Keratinocyte (primary cell): ENCODE measurements around the gene CCDC127.
"Not testable (repeated sequence)": the region's sequence is repeated elsewhere in the genome, so short reads cannot be mapped to it uniquely, and the experiment has no call there.

ENCODE experiments used
- EZH2 ChIP-seq: IDR thresholded peaks from one replicate; pipeline ENCODE4 v1.6.1; 2012; ENCODE audit warnings: inconsistent platforms, mild to moderate bottlenecking, low read length, moderate library complexity
- TF ChIP-seq, protein P1 (sequence below), 3 experiments: IDR thresholded peaks in 1 of 3; conservative IDR thresholded peaks in 1 of 3; optimal IDR thresholded peaks in 1 of 3; 2 replicates in 2 of 3; 3 replicates in 1 of 3; pipeline versions ENCODE3 to v1.5.1; 2011; ENCODE audit warnings: low read length in 3 of 3, mild to moderate bottlenecking in 3 of 3, moderate library complexity in 2 of 3, control low read depth in 1 of 3, inconsistent platforms in 1 of 3; ENCODE audit not compliant: insufficient read depth in 2 of 3; ENCODE audit errors: extremely low read depth in 1 of 3

DNA sequence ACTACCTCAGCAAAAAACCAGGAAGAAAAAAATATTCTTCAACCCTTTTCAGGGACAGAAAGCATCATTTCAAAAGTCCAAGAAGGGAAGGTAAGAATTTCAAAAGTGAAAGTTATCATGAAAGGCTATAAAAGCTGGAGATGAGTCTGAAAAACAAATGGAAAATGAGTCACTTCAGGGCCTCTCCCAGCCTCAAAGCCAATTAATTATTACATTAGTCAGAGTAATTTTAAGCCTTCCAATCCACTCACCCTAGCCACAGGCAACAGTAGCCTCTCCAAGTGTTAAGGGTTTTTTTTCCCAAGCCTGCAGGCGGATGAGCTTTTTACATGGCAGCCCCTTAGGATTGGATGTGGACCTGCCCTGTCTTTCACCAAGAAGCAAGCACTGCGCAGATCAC is 2.7 kb downstream of the CCDC127 start:
- TF ChIP-seq, protein P1, sequence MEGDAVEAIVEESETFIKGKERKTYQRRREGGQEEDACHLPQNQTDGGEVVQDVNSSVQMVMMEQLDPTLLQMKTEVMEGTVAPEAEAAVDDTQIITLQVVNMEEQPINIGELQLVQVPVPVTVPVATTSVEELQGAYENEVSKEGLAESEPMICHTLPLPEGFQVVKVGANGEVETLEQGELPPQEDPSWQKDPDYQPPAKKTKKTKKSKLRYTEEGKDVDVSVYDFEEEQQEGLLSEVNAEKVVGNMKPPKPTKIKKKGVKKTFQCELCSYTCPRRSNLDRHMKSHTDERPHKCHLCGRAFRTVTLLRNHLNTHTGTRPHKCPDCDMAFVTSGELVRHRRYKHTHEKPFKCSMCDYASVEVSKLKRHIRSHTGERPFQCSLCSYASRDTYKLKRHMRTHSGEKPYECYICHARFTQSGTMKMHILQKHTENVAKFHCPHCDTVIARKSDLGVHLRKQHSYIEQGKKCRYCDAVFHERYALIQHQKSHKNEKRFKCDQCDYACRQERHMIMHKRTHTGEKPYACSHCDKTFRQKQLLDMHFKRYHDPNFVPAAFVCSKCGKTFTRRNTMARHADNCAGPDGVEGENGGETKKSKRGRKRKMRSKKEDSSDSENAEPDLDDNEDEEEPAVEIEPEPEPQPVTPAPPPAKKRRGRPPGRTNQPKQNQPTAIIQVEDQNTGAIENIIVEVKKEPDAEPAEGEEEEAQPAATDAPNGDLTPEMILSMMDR (optimal IDR thresholded peaks at IDR 0.05 in 1 of 3, IDR thresholded peaks at IDR 0.05 in 1 of 3, conservative IDR thresholded peaks at IDR 0.05 in 1 of 3; ENCODE audit: extremely low read depth in 1 of 3, insufficient read depth in 2 of 3, low read length in 3 of 3) = not testable (repeated sequence)
- not testable (repeated sequence) for TF ChIP-seq EZH2
